Amniotic stem cell (primary cell): ENCODE data around the gene RNU4-1.

Experiments
- DNase-seq: peaks from one replicate; lab custom pipeline; 2025; lab: John Stamatoyannopoulos, UW

The RNU4-1 gene

GRCh38 chr12:120290609-120291305 lies 2.3 kb downstream of the RNU4-1 start:
- DNase-seq, result no peak

- no peak for DNase-seq
These were observed 5.5 kb downstream of the RNU4-1 start for GRCh38 chr12:120287491-120287890.

- no peak for DNase-seq
These were observed 6.1 kb downstream of the RNU4-1 start for GRCh38 chr12:120286768-120287490.

GRCh38 chr12:120284381-120284780 lies 8.7 kb downstream of the RNU4-1 start:
- no peak for DNase-seq

DNA sequence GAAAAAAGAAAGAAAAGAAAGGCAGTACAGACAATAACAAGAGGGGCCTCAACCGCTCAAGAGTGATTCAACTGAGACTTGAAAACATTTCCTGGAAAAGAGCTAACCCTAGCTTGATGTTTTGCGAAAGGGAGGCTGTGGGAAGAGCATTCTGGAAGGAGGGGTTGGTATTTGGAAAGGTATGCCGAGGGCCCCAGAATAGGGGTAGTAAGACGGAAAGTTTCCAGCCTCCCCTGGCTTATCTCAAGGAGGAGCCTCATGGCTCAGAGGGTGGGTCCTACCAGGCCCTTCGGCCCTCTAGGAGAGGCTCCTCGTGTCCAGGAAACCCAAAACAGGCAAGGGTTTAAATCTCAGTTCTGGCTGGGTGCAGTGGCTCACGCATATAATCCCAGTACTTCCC lies 9.7 kb downstream of the RNU4-1 start:
- DNase-seq, result no peak

GRCh38 chr12:120278137-120279069 lies 14.6 kb downstream of the RNU4-1 start:
- DNase-seq, result no peak

DNA sequence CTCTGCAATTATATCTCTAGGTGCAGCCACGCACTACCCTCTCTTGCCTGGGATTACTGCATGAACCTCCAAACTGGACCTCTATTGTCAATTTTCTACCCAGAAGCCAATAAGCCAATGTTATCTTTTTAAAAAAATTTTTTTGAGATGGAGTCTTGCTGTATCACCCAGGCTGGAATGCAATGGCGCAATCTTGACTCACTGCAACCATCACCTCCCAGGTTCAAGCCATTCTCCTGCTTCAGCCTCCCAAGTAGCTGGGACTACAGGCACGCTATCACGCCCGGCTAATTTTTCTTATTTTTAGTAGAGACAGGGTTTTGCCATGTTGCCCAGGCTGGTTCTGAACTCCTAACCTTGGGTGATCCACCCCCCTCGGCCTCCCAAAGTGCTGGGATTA lies 16.3 kb downstream of the RNU4-1 start:
- DNase-seq, result no peak

DNA sequence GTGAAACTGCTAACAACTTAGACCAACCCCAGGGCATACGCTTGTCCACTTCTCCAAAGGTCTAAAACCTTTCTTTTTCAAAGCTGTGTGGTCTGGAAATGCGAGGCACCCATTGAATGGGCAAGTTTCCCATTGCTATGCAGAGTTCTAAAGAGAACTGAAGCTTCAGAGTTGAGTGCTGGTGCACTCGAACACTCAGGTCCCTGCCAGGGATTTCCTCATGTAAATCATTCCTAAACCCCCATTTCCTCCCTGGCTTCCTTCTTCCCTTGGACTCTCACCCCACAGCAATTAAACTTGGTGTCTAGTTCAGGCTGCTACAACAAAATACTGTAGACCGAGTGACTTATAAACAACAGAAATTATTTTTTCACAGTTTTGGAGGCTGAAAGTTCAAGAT lies 25.3 kb downstream of the RNU4-1 start:
- DNase-seq, result no peak

- DNase-seq, result no peak
These were observed 26.7 kb downstream of the RNU4-1 start for GRCh38 chr12:120266180-120266870.

DNA sequence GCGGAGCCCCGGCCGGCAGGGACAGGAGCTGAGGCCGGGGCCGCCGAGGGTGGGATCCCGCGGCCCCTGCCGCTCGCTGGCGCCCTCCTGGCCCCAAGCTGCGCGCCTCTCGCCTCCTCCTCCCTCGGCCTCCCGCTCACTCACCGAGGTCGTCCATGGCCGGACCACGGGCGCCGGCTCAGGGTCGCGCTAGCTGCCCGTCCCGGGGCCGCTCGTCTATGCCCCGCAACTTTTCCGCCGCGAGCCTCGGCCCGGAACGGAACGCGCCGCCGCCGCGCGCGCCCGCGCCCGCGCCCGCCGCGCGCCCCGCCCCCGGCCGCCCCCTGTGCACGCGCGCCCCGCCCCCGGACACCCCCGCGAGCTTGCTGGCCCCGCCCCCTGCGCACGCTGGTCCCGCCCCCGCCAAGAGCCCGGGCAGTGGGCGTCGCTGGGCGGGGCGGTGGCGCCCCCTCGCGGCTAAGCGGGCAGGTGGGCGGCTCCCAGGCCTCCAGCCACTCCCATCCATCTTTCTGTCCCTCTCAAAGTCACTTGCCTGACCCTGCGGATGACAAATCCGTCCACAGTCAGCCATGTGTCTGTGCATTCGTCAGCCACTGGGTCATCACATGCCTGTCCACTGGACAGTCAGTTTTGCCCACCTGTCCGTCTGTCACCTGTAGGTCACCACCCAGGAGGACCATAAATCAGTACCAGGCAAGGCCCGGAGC lies 27.4 kb downstream of the RNU4-1 start, which contains the start of gene PXN:
TSS of gene PXN (minus strand) at position 258 of the 707 bp plus-strand sequence. CDS start at position 157, 101 bp downstream.
- peak; percentile 36 for DNase-seq

- DNase-seq, result no peak
These were observed 28.0 kb downstream of the RNU4-1 start for GRCh38 chr12:120264904-120265472.

DNA sequence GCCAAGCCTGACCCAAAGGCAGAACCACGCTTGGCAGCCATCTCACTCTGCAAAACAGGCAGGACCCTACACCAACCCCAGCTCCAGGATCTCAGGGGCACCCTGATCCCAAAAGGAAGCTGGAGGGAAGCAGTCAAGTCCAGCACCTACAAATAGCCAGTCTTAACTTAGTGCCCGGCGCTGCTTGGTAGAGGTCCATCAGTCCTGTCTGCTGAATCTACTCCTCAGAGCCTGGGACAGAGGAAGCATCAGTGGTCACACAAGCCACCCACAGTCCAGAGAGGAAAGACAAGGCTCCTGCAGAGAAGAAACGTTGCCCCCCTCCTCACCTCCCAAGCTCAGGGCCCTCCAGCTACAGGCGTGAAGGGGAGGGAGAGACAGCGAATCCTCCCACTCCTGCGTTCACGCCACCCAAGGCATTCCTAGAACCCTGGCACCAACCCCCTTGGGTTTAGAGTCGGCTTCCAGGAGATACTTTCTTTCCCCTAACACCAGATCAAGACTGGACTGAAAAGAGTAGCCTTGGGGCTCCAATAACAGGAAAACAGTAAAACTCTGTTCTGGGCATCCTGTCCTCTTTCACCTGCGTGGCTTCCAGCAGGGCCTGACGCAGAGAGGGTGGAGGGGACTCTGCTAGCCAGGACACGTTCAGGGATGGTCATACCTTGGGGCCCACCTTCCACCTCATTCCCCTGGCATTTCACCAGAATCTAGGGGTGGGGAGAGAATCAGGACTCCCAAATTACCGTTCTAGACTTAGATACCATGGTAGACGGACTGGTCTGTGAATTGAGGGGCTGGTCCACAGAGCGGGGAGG lies 28.7 kb downstream of the RNU4-1 start:
- no peak for DNase-seq

- DNase-seq, result no peak
These were observed 29.3 kb downstream of the RNU4-1 start for GRCh38 chr12:120263748-120264085.

DNA sequence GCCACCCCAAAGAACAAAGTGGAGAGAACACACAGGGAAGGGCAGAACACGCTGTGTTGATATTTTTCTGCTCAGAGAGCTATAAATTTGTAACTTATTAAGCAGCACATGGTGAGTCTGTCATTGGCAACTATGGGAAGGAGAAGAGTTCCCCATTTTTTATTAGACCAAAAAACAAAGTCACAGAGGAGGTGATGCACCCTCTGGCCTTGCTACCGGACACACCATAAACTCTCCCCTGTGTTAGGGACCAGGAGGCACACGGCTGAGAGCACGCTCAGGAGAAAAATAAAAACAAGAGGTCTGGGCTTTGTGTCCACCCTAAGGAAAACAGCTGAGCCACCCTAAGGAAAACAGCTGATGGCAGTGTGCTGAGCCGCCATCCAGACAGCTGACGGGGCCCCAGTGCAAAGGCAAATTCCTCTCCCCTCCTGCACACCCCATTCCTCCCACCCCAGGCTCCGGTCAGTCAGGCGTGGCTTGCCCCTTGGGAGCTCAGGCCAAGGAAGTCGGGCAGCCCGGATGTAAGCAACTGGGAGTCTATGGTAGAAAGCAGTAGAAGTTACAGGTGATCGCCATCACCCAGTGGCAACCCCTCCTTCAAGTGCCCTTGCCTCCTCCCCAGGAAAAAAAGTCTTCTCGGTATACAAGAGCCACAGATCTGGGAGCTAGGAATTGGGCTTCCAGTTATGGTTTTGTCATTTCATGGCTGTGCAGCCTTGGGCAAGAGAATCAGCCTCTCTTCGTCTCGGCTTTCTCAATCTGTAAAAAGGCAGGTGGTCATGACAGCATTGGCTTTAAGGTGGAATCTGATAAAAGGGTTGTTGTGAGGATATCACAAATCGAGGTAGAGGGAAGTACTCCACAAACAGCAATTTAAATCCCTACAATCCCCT lies 29.9 kb downstream of the RNU4-1 start:
- DNase-seq, result no peak

- no peak for DNase-seq
These were observed 30.8 kb downstream of the RNU4-1 start for GRCh38 chr12:120261951-120262851.

GRCh38 chr12:120260607-120261006 lies 32.4 kb downstream of the RNU4-1 start:
- DNase-seq, result no peak

- DNase-seq, result no peak
These were observed 33.4 kb downstream of the RNU4-1 start for GRCh38 chr12:120259418-120260202.
